Progenitor cell of endocrine pancreas (in vitro differentiated cells): ENCODE results near the gene MAP4K4. TPM values are rescaled to one million over a fixed set of nuclear protein-coding genes. Genes with fewer than 3 reads are reported as not detected.
A peak's percentile ranks its signal among the peaks of the same experiment; 100 is the strongest.

Experiments used
- DNase-seq: peaks from one replicate; pipeline ENCODE4 v3.0.0; 2021; ENCODE audit warnings: low spot score; ENCODE audit not compliant: unreplicated experiment
- H3K27ac Mint-ChIP-seq: 2 replicates; pipeline ENCODE4 v1.8.0; 2021; ENCODE audit warnings: mild to moderate bottlenecking, moderate library complexity, mixed read lengths
- H3K27me3 Mint-ChIP-seq: 2 replicates; pipeline ENCODE4 v1.8.0; 2021; ENCODE audit warnings: mixed read lengths
- H3K36me3 Mint-ChIP-seq: 2 replicates; pipeline ENCODE4 v1.8.0; 2022; ENCODE audit warnings: mixed read lengths; ENCODE audit not compliant: insufficient read depth
- H3K4me1 Mint-ChIP-seq: 2 replicates; pipeline ENCODE4 v1.8.0; 2021; ENCODE audit warnings: low read depth, mixed read lengths
- H3K4me3 Mint-ChIP-seq: 2 replicates; pipeline ENCODE4 v1.8.0; 2021; ENCODE audit warnings: low read depth, mild to moderate bottlenecking, moderate library complexity, mixed read lengths
- H3K9me3 Mint-ChIP-seq: 2 replicates; pipeline ENCODE4 v1.8.0; 2021; ENCODE audit warnings: low read depth, mixed read lengths
- total RNA-seq: library from RNA; stranded (reverse); gene quantifications from 2 replicates; pipeline ENCODE4 v1.2.1, GENCODE V29; 2021
- TF ChIP-seq, protein P1 (sequence below): fragments of 200-600 bp; sonication (generic); IDR thresholded peaks from one replicate; pipeline ENCODE4 v1.5.0; 2021; ENCODE audit warnings: antibody characterized with exemption, mild to moderate bottlenecking; ENCODE audit not compliant: unreplicated experiment

Gene MAP4K4
- total RNA-seq, 1 donor from 2014 or later, result 171 TPM

DNA sequence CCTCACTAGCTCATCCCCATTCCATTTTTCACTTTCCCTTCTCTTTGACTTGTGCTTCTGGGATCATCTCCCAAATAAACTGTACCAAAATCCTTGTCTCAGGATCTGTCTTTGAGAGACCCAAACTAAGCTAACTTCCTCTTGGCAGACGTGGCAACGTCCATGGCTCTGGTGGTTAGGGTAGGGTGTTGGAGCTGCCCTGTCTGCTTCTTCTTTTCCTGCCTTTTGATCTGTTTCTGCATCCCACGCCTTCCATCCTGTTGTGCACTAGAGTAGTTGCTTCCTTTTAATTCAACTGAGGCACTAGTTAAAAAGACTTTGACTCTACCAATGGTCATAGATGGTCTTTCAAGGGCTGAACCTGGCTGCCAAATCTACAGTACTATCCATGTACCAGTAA lies 5.5 kb upstream of the MAP4K4 start:
- no peaks in the 10 kb centered on the region for H3K9me3 Mint-ChIP-seq
- H3K4me1 Mint-ChIP-seq, result peaks cover 8% of the 10 kb centered on the region
- H3K27ac Mint-ChIP-seq, result no peak overlapping the region
- no peaks in the 10 kb centered on the region for H3K36me3 Mint-ChIP-seq
- no peak overlapping the region for H3K4me3 Mint-ChIP-seq
- TF ChIP-seq, protein P1, sequence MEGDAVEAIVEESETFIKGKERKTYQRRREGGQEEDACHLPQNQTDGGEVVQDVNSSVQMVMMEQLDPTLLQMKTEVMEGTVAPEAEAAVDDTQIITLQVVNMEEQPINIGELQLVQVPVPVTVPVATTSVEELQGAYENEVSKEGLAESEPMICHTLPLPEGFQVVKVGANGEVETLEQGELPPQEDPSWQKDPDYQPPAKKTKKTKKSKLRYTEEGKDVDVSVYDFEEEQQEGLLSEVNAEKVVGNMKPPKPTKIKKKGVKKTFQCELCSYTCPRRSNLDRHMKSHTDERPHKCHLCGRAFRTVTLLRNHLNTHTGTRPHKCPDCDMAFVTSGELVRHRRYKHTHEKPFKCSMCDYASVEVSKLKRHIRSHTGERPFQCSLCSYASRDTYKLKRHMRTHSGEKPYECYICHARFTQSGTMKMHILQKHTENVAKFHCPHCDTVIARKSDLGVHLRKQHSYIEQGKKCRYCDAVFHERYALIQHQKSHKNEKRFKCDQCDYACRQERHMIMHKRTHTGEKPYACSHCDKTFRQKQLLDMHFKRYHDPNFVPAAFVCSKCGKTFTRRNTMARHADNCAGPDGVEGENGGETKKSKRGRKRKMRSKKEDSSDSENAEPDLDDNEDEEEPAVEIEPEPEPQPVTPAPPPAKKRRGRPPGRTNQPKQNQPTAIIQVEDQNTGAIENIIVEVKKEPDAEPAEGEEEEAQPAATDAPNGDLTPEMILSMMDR, result no peak
- DNase-seq, result no peak
- H3K27me3 Mint-ChIP-seq, result peaks cover 7% of the 10 kb centered on the region

DNA sequence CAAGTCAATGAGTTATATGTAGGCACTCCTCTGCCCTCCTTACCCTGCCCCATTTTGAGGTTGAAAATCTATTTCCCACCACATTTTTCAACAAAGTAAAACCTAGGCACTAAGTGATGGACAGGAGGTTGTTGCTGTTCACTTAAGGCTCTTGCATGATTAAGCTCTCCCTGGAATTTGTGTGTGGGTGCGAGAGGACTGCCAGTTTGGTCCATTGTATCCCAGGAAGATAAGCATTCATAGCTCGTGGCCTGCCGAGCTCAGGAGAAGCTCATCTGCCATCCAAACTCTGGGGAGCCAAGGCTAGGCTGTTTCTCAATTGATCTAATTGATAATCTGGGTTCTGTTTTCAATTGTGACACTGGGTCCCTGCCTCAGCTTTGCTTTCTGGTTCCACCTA lies 4.7 kb upstream of the MAP4K4 start:
- peak overlapping the region; percentile 56 for H3K27ac Mint-ChIP-seq
- H3K36me3 Mint-ChIP-seq, result no peaks in the 10 kb centered on the region
- TF ChIP-seq, protein P1, result no peak
- no peaks in the 10 kb centered on the region for H3K9me3 Mint-ChIP-seq
- H3K27me3 Mint-ChIP-seq, result peaks cover 7% of the 10 kb centered on the region
- peaks cover 8% of the 10 kb centered on the region for H3K4me1 Mint-ChIP-seq
- no peak overlapping the region for H3K4me3 Mint-ChIP-seq
- DNase-seq, result no peak

GRCh38 chr2:101693991-101694588 lies 3.4 kb upstream of the MAP4K4 start:
- Mint-ChIP-seq H3K4me1 (peaks cover 8% of the 10 kb centered on the region), H3K9me3 (no peaks in the 10 kb centered on the region), H3K27ac (no peak overlapping the region), H3K4me3 (no peak overlapping the region), H3K27me3 (peaks cover 7% of the 10 kb centered on the region), H3K36me3 (no peaks in the 10 kb centered on the region)
- DNase-seq, result no peak
- TF ChIP-seq, protein P1, result no peak

DNA sequence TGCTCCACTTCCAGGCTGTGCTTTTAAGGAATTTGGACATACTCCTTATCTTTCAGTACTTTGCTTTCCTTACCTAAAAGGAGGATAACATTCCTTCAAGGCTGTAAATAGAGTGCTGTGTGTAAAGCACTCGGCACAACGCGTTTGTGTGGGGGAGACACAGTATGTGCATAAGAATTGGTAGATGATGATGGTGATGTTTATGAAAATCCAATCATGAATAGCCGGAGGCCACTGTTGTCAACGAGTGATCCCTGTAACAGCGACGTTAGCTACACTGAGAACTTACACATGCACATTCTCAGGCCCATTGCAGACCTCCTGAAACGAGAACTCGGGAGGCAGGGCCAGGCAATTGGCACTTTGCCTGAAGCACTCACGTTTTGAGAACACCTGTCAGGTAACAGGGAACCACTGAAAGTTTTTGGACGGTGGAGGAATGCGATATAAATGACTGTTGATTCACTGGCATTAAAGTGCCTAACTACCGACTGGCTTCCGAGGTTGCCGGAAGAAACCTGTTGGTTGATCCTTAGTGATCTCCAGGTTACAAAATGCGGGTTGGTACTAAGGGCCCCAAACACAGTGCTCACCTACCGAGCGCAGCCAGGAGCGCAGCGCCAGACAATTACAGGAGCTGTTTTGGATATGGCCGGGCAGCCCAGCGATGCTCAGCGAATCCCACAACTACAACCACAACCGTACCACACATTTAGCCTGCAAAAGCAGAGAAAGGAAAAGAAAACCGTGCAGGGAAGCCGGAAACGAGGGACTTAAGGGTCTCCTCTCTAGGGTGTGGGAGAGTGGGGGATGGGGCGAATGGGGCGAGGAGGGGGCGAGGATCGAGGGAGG lies 1.0 kb upstream of the MAP4K4 start:
- no peak for DNase-seq
- H3K27ac Mint-ChIP-seq, result peak overlapping the region; percentile 98
- H3K4me3 Mint-ChIP-seq, result peak overlapping the region; percentile 88
- peaks cover 7% of the 10 kb centered on the region for H3K27me3 Mint-ChIP-seq
- TF ChIP-seq, protein P1, result no peak
- no peaks in the 10 kb centered on the region for H3K9me3 Mint-ChIP-seq
- peaks cover 4% of the 10 kb centered on the region for H3K36me3 Mint-ChIP-seq
- H3K4me1 Mint-ChIP-seq, result peaks cover 8% of the 10 kb centered on the region

- peak; percentile 14 for DNase-seq
- H3K36me3 Mint-ChIP-seq, result peaks cover 13% of the 10 kb centered on the region
These were observed 722 bp downstream of the MAP4K4 start for GRCh38 chr2:101698014-101698843.

More at GRCh38 chr2:101698014-101698843, 722 bp downstream of the MAP4K4 start:
- TF ChIP-seq, protein P1, result peak; percentile 20
- Mint-ChIP-seq H3K4me3 (peak overlapping the region; percentile 68), H3K27ac (no peak overlapping the region), H3K4me1 (peaks cover 11% of the 10 kb centered on the region), H3K27me3 (no peaks in the 10 kb centered on the region), H3K9me3 (peaks cover 5% of the 10 kb centered on the region)
